Stimulated activated CD4-positive, alpha-beta T cell treated with anti-CD3 and anti-CD28 coated beads, Interleukin-1b, Interleukin-23, amount 100 ng/mL, for 48 hours (primary cell): ENCODE data around the gene HMOX2.
A peak's percentile ranks its signal among the peaks of the same experiment; 100 is the strongest.

Experiments
- DNase-seq: peaks from one replicate; pipeline ENCODE4 v3.0.0-alpha.2; 2020

HMOX2 gene

DNA sequence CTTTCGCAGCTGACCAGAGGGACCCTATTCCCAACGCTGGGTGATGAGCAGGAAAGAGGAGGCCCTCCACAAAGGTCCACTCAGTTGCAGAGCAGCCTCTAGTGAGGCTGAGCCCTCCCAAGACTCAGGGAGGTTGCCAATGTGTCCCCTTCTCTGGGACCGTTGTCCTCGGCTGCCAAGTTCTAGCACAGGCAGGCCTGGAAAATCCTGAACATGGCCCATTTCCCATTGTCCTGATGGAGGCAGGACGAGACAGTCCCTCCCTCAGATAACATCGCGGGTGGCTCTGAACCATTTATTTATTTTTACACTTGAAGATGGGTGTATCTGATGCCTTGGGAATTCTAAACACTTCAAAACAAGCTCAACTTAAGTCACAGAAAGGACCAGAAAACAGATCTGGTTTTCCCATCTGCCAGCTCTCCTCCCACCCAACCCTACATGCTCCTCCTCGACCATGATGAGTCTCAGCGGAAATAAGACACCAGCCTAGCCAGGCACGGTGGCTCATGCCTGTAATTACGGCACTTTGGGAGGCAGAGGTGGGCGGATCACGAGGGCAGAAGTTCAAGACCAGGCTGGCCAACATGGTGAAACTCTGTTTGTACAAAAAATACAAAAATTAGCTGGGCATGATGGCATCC lies 49.6 kb downstream of the HMOX2 start:
- no peak for DNase-seq

DNA sequence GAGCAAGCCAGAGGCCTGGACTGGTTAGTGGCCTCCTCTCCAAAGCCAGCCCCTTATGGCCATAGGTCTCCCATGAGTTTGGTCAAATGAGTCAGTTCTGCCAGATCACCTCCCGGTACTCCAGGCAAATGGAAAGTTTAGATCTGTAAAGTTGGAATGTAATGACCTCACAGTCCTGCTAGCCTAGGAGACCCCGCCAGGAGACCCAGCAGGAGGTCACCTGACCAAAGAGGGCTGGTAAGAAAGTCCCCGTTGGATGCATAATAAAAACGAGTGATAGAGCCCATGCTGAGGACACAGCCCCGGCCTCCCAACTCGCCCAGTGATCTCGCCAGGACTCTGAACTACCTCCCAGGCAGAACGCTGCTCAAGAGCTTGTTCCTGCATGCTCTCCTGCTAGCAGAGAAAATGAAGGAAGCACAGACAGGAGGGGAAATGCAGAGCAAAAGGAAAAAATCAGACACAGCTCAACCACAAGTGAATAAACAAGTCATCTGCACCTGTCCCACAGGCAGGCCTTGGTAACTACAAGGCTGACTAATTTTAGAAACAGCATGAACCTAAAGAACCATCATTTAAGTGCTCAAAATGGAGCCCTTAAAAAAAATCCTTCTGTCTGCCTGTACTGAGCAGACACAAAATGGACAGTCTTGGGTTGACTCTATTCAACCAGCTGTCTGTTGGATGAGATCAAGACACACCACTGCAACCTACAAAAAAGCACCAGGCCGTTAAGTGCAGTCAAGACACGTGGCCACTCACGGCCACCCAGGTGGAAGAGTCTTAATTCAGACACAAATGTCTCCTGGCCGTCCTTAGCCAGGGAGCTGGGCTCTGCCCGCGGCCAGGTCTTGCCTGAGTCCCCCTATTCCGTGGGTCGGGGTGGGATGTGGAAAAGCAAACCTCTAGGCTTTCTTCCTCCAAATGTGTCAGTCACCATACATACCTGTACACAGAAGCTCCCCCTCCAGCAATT lies 53.2 kb downstream of the HMOX2 start:
- peak; percentile 38 for DNase-seq

DNA sequence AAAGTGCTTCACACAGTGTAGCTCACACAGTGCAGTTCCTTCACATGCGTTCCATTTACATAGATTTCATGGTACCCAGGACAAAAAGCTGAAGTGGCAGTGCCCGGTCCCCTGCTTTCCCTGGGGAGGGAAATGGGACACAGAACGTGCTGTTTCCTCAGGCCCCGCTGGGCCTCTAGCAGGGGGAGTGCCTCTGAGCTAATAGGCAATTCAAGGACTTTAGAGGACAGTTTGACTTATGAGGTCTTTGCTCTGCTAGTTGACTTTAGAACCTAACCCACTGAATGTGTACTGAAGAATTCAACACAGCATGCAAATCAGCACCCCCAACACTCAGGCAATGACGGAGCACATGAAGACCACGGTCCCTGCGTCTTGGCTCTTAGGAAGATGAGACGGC lies 55.6 kb downstream of the HMOX2 start:
- DNase-seq: no peak

DNA sequence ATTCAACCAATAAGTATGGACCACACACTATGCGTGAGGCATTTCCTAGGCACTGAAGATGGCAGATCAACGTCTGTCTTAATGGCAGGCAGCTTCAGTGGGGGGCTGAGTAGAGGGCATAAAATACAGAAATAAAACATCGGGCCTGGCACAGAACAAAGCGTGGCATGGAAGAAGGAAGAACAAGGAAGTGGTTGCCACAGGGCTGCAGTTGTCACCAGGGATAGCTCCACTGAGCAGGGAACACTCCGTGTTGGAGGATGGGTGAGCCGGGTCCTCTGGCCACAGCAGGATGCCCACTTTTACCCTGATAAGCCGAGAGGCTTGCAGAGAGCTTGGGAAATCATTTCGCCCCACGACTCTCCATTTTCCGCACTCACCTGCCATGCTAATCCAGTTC lies 56.0 kb downstream of the HMOX2 start:
- no peak for DNase-seq

DNA sequence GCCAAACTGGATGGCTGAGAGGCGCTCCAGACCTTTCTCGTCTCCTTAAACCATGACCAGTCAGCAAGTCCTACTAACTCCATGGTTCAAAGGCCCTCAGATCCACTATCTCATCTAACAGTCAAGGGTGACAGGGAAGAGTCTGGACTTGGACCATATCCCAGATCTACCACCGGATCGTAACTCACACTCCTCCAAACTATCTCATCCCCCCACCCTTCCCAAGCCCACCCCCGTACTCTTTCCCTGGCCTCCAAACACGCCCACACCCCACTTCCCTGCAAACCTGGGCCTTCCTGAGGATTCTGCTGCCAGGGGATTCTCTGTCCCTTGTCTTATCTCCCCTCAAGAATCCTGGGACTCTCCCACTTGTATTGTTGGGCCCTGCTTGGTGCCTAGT lies 57.3 kb downstream of the HMOX2 start:
- DNase-seq: no peak

DNA sequence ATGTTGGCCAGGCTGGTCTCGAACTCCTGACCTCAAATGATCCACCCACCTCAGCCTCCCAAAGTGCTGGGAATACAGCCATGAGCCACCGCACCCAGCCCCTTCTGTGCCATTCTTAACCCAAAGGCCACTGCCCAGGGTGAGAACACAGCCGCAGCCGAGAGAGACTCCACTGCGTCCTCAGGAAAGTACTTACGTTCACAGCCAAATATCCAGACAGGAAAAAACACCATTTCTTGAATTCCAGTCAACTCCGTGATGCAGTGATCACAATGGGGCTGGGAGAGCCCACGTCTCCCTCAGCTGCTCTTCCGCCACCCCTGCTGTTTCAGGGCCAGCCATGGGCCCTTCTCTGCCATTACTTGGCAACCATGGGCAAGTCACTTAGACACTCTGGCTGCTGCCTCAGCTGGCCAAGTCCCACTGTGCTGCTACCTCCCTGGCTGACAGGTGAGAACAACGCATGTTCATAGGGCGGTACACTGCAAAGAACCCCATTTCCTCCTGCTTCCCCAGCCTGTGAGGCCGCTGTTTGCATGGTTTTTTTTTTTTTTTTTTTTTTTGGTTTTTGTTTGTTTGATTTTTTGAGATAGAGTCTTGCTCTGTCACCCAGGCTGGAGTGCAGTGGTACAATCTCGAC lies 58.1 kb downstream of the HMOX2 start:
- DNase-seq: no peak

DNA sequence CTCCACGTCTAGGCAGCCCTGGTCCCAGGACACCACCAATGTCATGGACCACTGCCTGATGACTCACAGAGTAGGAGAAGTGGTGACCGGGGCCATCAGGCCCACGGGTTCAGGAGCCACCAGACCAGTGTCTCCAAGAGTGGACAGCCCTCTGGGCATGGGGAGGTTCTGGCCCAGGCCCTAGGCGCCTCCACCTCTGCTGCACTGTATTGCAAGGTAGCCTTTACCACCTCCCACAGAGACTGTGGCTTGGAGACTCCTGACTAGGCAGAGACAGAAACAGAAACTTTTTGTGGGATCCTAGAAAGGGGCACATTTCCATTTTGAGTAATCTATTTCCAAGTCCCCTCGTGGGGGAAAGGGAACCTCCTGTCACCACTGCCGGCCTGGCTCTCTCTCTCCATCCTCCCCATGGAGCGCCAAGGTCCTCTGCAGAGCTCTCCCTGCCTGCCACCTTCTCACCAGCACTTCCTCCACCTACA lies 59.5 kb downstream of the HMOX2 start:
- peak; percentile 22 for DNase-seq

DNA sequence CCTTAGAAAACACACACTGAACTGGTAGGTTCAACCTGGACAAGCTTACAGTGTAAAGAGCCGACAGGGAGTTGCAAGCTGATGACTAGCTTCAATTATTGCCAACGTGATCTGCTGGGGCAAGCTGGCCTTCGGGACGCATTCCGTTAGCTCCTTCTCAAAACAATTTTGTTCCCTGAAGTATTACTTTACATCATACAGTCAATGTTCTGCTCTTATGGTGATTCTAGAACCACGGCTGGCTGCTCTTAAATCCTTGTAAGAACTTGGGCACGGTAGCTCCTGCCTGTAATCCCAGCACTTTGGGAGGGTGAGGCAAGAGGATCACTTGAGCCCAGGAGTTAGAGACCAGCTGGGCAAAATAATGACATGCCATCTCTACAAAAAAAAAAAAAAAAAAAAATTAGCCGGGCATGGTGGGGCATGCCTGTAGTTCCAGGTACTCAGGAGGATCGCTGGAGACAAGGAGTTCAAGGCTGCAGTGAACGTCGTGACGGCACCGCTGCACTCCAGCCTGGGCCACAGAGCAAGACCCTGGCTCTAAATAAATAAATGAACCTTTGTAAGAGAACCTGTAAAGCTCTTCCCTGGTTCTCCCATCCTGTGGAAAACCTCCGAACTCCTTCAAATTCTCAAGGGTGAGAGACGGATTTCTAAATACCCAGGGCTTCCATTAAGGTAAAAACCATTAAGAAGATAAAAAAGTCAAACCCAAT lies 60.4 kb downstream of the HMOX2 start:
- no peak for DNase-seq

DNA sequence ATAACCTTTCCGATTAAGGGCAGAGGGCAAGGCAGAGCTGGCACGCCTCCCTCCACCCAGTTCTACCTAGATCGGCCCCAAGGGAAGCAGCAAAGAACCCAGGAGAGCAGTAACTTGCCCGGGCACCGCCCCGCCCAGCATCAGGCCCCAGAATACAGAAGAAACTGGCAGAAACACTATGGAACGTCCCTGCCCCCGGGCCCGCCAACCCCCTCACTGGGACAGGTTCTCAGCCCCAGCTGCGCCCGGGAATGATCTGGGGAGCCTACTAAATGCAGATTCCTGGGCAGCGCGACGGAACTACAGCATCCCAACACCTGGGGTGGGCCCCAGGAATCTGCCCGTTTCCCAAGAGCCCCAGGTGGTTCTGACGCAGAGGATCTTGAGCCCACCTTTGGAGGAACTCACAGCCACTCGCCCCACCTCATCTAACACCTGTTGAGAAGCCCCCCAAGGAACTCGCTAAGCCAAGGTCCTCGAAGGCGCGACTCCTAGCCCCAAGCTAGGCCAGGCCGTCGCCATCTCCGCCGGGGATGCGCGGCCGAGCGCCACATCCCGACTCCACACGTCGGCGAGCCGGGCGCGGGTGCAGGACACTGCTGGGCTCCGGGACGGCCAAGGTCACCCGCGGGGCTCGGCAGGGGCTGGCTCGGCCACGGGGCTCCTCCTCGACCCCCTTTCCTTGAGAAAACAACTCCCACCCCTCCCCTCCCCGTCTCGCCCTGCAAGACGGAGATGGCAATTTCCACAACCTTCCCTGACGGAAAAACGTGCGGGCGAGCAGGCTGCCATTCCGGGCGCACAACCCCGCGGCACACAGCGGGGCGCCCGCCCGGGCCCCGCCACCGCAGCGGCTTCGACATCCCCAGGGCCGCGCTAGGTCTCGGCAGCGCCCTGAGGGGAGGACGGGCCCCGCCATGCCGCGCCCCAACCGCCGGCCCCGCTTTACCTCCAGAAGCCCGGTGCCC lies 61.5 kb downstream of the HMOX2 start:
- peak; percentile 20 for DNase-seq

DNA sequence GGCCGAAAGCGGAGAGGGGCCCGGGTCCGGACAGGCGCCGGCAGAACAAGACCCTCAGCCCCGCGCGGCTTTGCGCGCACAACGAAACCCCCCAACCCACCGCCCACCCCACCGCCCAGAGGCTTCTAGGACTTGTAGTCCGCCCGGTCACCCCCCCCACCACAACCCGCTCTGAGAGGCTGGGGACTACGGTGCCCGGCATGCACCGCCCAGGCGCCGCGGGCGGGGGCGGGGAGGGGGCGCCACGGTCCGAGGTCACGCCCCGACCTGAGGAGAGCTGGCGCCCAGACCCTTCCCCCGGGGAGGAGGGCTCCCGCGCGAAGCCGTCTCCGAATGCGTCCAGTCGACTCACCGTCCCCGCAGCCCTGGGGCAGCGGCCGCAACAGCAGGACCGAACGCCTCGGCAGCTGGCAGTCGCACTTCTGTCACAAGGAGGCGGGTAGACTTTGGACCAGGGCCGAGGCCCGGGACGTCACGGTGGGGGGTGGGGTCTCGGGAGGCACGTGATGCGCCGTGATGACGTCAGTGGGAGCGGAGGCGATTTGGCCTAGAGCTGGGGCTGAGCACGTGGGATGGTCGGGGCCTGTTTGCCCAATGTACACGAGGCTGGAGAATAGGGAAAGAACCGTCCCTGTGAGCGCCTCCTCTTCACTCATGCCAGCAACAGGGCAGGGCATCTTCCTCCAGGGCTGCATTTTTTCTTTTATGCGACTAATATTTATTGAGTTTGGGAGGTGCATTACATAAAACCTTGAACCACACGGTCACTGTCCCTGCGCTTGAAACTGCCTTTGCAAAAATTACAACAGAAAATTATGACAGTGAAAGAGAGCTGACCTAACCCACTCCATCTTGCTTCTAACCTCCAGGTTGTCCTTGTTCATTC lies 62.4 kb downstream of the HMOX2 start, which contains the start of gene CDIP1:
CDIP1 (minus strand) TSS at position 424 of the 886 bp plus-strand sequence. CDS start 24,643 bp downstream, outside the sequence.
- DNase-seq: peak; percentile 98

DNA sequence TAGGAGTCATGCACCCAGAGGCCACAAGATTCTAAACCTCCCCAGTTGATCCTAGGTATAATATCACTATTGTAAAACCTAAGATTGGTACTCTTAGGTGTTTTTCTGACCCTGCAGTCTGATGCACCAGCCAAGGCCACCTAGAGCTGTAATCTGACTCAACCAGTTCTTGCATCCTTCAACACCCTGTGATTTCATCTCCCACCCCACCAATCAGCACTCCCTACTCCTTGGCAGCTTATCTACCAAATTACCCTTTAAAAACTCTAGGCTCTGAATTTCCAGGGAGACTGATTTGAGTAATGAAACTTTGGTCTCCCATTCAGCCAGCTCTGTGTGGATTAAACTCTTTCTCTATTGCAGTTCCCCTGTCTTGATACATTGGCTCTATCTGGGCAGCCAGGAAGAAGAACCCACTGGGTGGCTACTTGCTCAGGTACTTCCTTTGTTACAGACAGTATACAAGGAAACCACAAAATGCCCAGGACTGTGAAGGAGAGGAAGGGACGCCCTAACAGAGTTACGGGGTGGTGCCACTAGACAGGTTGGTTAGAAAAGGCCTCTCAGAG lies 63.6 kb downstream of the HMOX2 start:
- DNase-seq: no peak

DNA sequence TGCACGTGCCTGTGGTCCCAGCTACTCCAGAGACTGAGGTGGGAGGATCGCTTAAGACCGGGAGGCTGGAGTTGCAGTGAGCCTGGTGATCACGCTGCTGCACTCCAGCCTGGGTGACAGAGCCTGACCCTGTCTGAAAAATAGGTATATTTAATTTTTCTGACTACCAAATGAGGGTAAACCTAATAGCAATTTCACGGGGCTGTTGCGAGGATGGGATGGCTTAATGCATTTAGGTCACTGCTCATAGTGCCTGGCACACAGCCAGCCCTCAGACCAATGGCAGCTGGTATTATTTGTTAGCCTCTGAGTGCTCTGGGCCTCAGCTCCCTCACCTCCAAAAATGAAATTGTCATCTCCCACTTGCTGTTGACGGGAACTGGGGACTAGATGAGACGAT lies 68.3 kb downstream of the HMOX2 start:
- DNase-seq: no peak

DNA sequence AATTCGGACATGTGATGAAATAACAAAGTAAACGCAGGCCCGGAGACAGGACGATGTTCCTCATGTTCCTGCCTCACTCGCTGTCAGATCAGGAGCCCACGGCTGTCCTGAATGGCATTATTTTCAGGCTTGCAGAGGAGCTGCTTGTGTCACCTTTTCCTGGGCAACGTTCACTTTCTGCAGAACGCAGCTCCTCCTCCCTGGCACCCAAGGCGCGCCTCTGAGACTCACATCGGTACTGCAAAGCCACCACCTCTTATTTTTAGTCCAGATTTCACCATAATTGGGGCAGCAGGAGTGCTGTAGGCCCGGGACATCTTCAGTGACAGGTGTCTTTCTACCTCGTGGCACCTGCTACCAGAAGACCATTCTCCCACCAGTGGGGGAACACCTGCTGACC lies 71.9 kb downstream of the HMOX2 start:
- no peak for DNase-seq

DNA sequence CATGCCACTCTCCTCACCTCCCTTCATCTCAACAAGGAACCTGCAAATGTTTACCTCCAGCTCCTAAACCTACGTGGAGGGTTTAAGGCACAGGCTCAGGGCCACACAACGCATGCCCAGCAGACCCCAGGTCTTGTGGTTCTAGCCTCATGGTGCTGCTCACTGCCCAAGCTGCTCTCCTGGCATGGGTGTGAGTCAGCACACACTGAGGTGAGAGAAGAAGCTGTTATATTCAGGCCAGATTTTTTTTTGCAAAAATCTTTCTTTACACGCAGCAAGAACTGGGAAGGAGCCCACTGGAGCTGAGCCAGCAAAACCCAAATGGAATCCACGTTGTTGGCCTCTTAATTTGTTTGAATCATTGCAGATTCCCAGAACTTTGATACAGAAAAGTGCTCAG lies 74.4 kb downstream of the HMOX2 start:
- DNase-seq: no peak

DNA sequence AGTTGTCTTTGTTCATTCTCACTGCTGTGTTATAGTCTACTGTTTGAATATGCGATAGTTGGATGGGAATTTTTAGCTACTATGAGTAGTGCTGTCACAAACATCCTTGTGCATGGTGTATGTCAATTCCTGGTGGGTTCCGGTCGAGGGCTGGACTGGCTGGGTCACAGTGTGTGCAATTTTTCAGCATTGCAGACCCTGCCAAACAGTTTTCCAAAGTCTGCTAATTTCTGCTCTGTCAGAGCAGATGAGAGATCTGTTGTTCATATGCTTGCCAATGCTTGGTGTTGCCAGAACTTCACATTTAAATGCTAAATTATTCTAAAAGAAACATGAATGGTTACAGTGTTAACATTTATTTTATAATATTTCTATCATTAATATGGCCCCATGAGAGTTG lies 76.3 kb downstream of the HMOX2 start:
- no peak for DNase-seq

DNA sequence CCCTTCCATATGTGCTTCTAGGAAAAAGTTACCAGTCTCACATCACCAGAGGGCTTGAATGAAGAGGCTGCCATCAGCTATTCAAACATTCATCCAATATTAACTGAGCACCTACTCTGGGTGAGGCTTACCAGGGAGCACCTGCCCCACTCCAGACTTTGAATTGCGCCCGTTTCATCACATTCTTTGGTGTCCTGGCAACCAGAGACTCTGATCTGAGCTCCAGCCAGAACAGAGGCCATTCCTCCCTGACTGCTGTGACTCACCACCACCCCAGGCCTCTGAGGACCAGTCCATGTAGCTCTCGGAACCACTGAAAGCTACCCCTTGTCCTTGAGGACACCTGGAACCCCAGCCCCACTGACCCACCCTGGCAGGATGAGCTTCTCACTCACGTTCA lies 79.9 kb downstream of the HMOX2 start, which contains the start of gene C16orf96:
C16orf96 (plus strand) TSS at position 229 of the 400 bp plus-strand sequence; CDS start at position 379, 150 bp downstream.
- no peak for DNase-seq

DNA sequence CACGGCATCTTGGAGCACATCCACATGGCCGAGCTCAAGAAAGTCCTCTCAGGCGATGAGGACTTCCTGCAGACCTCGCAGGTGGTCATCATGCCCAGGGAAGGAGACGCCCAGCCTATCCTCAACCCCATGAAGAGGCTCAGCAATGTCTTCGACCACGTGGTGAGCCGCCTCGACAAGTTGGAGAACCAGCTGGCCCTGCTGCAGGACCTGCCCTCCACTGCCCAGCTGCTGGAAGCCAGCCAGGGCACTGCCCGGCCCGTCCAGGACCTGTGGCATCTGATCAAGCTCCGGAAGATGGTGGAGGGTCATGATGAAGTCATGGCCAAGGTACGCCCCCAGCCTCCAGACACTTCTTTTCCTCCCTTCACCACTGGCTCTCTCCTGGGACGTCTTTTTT lies 80.4 kb downstream of the HMOX2 start:
- no peak for DNase-seq

DNA sequence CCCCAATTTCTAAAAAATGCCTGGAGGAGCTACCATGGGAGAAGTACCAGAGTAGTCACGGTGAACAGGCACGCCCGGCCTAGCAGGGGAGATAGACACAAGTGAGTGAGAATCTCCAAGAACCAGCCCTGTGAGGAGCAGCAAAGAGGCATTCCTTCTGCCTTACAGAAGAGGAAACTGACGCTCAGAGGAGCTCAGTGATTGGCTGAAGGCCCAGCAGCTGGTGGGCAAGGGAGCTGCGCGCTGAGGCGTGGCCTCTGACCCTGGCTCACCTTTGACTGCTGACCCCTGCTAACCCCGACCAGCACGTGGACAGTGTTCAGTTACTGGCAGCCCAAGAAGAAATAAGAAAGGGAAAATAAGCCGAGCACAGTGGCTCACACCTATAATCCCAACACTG lies 81.8 kb downstream of the HMOX2 start:
- no peak for DNase-seq
